WTC11 (cell line): Measurements from ENCODE around the gene PHLDB1. TPM values are rescaled to one million over a fixed set of nuclear protein-coding genes. Genes with fewer than 3 reads are reported as not detected.

Experiments used
- ATAC-seq: fragments of 200-7000 bp; cut with Tn5 transposase; 2 replicates; pipeline ENCODE4 v1.10.0; 2021; ENCODE audit warnings: mild to moderate bottlenecking, moderate library complexity
- CTCF ChIA-PET: fragments of 300-600 bp; sonication (Branson Sonifier 250); formaldehyde crosslinking; loops from one replicate; lab custom pipeline; 2021; ENCODE audit warnings: antibody characterized with exemption; lab: Charles Lee
- POLR2A ChIA-PET: fragments of 350-600 bp; sonication (Branson Sonifier 250); formaldehyde crosslinking; loops from one replicate; lab custom pipeline; 2021; ENCODE audit warnings: antibody characterized with exemption; lab: Charles Lee
- DNase-seq: peaks from one replicate; pipeline ENCODE4 v3.0.0; 2021; ENCODE audit warnings: low spot score
- H3K27ac Mint-ChIP-seq: 2 replicates; pipeline ENCODE4 v1.8.0; 2021; ENCODE audit warnings: mixed read lengths
- H3K27me3 Mint-ChIP-seq: 2 replicates; pipeline ENCODE4 v1.8.0; 2021; ENCODE audit warnings: low read depth, mild to moderate bottlenecking, moderate library complexity, mixed read lengths
- H3K36me3 Mint-ChIP-seq: 2 replicates; pipeline ENCODE4 v1.8.0; 2021; ENCODE audit warnings: mixed read lengths
- H3K4me1 Mint-ChIP-seq: 2 replicates; pipeline ENCODE4 v1.8.0; 2022; ENCODE audit warnings: mixed read lengths
- H3K4me3 Mint-ChIP-seq: 2 replicates; pipeline ENCODE4 v1.8.0; 2021; ENCODE audit warnings: mild to moderate bottlenecking, moderate library complexity, mixed read lengths
- H3K9me3 Mint-ChIP-seq: 2 replicates; pipeline ENCODE4 v1.8.0; 2021; ENCODE audit warnings: mixed read lengths
- AR ChIP-seq: fragments of 250-450 bp; sonication (Bioruptor Pico); IDR thresholded peaks from 2 replicates; pipeline ENCODE4 v1.9.0; 2021; ENCODE audit warnings: mild to moderate bottlenecking
- CREB1 ChIP-seq: sonication (generic); formaldehyde crosslinking; IDR thresholded peaks from 2 replicates; pipeline ENCODE4 v1.8.0; 2023; ENCODE audit warnings: mild to moderate bottlenecking, missing genetic modification reagents
- CREM ChIP-seq: sonication (generic); formaldehyde crosslinking; IDR thresholded peaks from 2 replicates; pipeline ENCODE4 v1.8.1; 2022; ENCODE audit warnings: mild to moderate bottlenecking, missing genetic modification reagents, moderate library complexity
- EMX1 ChIP-seq: fragments of 250-450 bp; sonication (Bioruptor Pico); IDR thresholded peaks from 2 replicates; pipeline ENCODE4 v1.8.0; 2021; ENCODE audit warnings: mild to moderate bottlenecking
- ESRRA ChIP-seq: sonication (generic); formaldehyde crosslinking; IDR thresholded peaks from 2 replicates; pipeline ENCODE4 v1.8.1; 2022; ENCODE audit warnings: mild to moderate bottlenecking, missing genetic modification reagents, borderline replicate concordance
- FOXJ3 ChIP-seq: sonication (generic); formaldehyde crosslinking; IDR thresholded peaks from 2 replicates; pipeline ENCODE4 v1.9.0; 2021; ENCODE audit warnings: missing genetic modification reagents, mild to moderate bottlenecking, borderline replicate concordance
- FOXK1 ChIP-seq: sonication (generic); formaldehyde crosslinking; IDR thresholded peaks from 2 replicates; pipeline ENCODE4 v1.8.0; 2022; ENCODE audit warnings: mild to moderate bottlenecking, moderate library complexity, missing genetic modification reagents
- HMGA2 ChIP-seq: fragments of 250-450 bp; sonication (Bioruptor Pico); IDR thresholded peaks from 2 replicates; pipeline ENCODE4 v1.4.0; 2021; ENCODE audit warnings: mild to moderate bottlenecking, moderate library complexity
- MYBL2 ChIP-seq: sonication (generic); formaldehyde crosslinking; IDR thresholded peaks from 2 replicates; pipeline ENCODE4 v1.8.1; 2023; ENCODE audit warnings: mild to moderate bottlenecking, moderate library complexity, missing genetic modification reagents
- NR1H2 ChIP-seq: sonication (generic); formaldehyde crosslinking; IDR thresholded peaks from 2 replicates; pipeline ENCODE4 v1.9.0; 2021; ENCODE audit warnings: mild to moderate bottlenecking, moderate library complexity, missing genetic modification reagents
- NR3C1 ChIP-seq: sonication (generic); formaldehyde crosslinking; conservative IDR thresholded peaks from 2 replicates; pipeline ENCODE4 v1.8.1; 2023; ENCODE audit warnings: low read depth, mild to moderate bottlenecking, missing genetic modification reagents
- OVOL2 ChIP-seq: fragments of 250-450 bp; sonication (Bioruptor Pico); IDR thresholded peaks from 2 replicates; pipeline ENCODE4 v1.9.0; 2021; ENCODE audit warnings: mild to moderate bottlenecking, borderline replicate concordance
- SMAD3 ChIP-seq: sonication (generic); formaldehyde crosslinking; IDR thresholded peaks from 2 replicates; pipeline ENCODE4 v1.8.0; 2022; ENCODE audit warnings: missing genetic modification reagents, mild to moderate bottlenecking, borderline replicate concordance
- ZBTB43 ChIP-seq: sonication (generic); formaldehyde crosslinking; IDR thresholded peaks from 2 replicates; pipeline ENCODE4 v1.8.1; 2023; ENCODE audit warnings: mild to moderate bottlenecking, missing genetic modification reagents
- ZNF232 ChIP-seq: sonication (generic); formaldehyde crosslinking; IDR thresholded peaks from 2 replicates; pipeline ENCODE4 v1.8.0; 2022; ENCODE audit warnings: mild to moderate bottlenecking, missing genetic modification reagents
- ZSCAN18 ChIP-seq: fragments of 250-450 bp; sonication (Bioruptor Pico); IDR thresholded peaks from 2 replicates; pipeline ENCODE4 v2.1.2; 2022; ENCODE audit warnings: mild to moderate bottlenecking, moderate library complexity
- total RNA-seq: library from RNA; stranded (reverse); gene quantifications from 3 replicates; pipeline ENCODE4 v1.2.3, GENCODE V29; 2021
- TF ChIP-seq, protein P1 (sequence below): sonication (generic); formaldehyde crosslinking; IDR thresholded peaks from 2 replicates; pipeline ENCODE4 v1.8.0; 2022; ENCODE audit warnings: mild to moderate bottlenecking, missing genetic modification reagents
- TF ChIP-seq, protein P2 (sequence below): sonication (generic); formaldehyde crosslinking; conservative IDR thresholded peaks from 2 replicates; pipeline ENCODE4 v1.8.1; 2022; ENCODE audit warnings: mild to moderate bottlenecking, missing genetic modification reagents
- TF ChIP-seq, protein P3 (sequence below): sonication (generic); formaldehyde crosslinking; IDR thresholded peaks from 2 replicates; pipeline ENCODE4 v1.8.0; 2022; ENCODE audit warnings: mild to moderate bottlenecking, missing genetic modification reagents
- TF ChIP-seq, protein P4 (sequence below): sonication (generic); formaldehyde crosslinking; IDR thresholded peaks from 2 replicates; pipeline ENCODE4 v1.8.0; 2022; ENCODE audit warnings: missing genetic modification reagents
- TF ChIP-seq, protein P5 (sequence below): fragments of 250-450 bp; sonication (Bioruptor Pico); IDR thresholded peaks from 2 replicates; pipeline ENCODE4 v1.9.0; 2021; ENCODE audit warnings: mild to moderate bottlenecking
- TF ChIP-seq, protein P6 (sequence below): fragments of 200-600 bp; IDR thresholded peaks from 2 replicates; pipeline ENCODE4 v1.8.0; 2022; ENCODE audit warnings: antibody characterized with exemption

PHLDB1 gene
- total RNA-seq, 1 experiment from 2014 or later = 83.1 TPM

DNA sequence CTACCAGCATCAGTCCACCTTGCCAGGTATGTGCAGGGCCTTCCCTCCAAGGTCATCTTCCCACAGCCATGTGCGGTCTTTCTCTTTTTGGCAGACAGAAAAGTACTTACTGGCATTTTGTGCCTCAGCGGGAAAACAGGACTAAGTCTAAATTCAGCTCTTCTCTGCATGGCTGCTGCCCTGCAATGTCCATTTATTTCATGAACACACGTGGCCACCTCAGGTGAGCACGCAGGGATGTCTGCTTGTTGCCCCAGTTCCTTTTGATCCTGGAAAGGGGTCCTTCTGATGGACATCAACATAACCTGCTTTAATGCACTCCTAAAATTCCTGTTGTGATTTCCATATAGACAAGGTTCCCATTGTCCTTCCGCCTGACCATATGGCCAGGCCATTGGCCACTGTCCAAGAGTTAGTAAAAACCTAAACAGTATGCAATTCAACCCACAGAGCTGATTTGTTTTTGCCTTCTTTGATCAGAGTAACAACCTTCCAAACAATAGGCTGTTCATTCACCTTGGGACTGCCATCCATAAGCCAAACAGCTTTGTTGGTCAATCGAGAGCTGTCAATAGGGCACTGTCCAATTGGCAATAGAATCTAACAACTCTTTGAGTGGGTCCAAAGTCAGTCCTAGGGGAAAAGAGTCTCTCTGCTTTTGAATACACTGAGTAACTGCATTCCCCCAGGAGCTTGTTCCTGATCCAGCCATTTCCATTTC is 66.1 kb downstream of the PHLDB1 start:
- Mint-ChIP-seq H3K4me1 (no peaks in the 10 kb centered on the region), H3K9me3 (peaks cover 40% of the 10 kb centered on the region), H3K36me3 (peaks cover 14% of the 10 kb centered on the region), H3K4me3 (no peak overlapping the region), H3K27ac (no peak overlapping the region), H3K27me3 (peaks cover 40% of the 10 kb centered on the region)
- ATAC-seq = no peak
- ChIA-PET POLR2A (no interaction called here), CTCF (interaction anchor here (1.0 kb wide), 1 partner anchor 14 kb away, joined by 3 read pairs; no protein-coding TSS in a partner anchor)
- no peak for DNase-seq
- TF ChIP-seq, protein P1, sequence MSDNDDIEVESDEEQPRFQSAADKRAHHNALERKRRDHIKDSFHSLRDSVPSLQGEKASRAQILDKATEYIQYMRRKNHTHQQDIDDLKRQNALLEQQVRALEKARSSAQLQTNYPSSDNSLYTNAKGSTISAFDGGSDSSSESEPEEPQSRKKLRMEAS (CRISPR knock-in tag) = no peak
- no peak for TF ChIP-seq ZNF232 (CRISPR knock-in tag)
- no peak for TF ChIP-seq AR
- no peak for TF ChIP-seq NR3C1
- TF ChIP-seq, protein P2, sequence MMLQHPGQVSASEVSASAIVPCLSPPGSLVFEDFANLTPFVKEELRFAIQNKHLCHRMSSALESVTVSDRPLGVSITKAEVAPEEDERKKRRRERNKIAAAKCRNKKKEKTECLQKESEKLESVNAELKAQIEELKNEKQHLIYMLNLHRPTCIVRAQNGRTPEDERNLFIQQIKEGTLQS = no peak
- no peak for TF ChIP-seq FOXK1 (CRISPR knock-in tag)
- no peak for TF ChIP-seq SMAD3 (CRISPR knock-in tag)
- no peak for TF ChIP-seq MYBL2 (CRISPR knock-in tag)
- TF ChIP-seq ESRRA = no peak
- TF ChIP-seq FOXJ3 (CRISPR knock-in tag) = no peak
- TF ChIP-seq, all 79 proteins: peak for 0

GRCh38 chr11:118674082-118674435 is 66.6 kb downstream of the PHLDB1 start:
- H3K27ac Mint-ChIP-seq = no peak overlapping the region
- no peak for DNase-seq
- CTCF ChIA-PET = interaction anchor here (1.0 kb wide), 1 partner anchor 15 kb away, joined by 3 read pairs; no protein-coding TSS in a partner anchor
- POLR2A ChIA-PET = no interaction called here
- no peak overlapping the region for H3K4me3 Mint-ChIP-seq
- no peak for TF ChIP-seq EMX1 (CRISPR knock-in tag)
- TF ChIP-seq, protein P3, sequence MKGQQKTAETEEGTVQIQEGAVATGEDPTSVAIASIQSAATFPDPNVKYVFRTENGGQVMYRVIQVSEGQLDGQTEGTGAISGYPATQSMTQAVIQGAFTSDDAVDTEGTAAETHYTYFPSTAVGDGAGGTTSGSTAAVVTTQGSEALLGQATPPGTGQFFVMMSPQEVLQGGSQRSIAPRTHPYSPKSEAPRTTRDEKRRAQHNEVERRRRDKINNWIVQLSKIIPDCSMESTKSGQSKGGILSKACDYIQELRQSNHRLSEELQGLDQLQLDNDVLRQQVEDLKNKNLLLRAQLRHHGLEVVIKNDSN (CRISPR knock-in tag) = no peak
- no peak for TF ChIP-seq MYBL2 (CRISPR knock-in tag)
- TF ChIP-seq, protein P4, sequence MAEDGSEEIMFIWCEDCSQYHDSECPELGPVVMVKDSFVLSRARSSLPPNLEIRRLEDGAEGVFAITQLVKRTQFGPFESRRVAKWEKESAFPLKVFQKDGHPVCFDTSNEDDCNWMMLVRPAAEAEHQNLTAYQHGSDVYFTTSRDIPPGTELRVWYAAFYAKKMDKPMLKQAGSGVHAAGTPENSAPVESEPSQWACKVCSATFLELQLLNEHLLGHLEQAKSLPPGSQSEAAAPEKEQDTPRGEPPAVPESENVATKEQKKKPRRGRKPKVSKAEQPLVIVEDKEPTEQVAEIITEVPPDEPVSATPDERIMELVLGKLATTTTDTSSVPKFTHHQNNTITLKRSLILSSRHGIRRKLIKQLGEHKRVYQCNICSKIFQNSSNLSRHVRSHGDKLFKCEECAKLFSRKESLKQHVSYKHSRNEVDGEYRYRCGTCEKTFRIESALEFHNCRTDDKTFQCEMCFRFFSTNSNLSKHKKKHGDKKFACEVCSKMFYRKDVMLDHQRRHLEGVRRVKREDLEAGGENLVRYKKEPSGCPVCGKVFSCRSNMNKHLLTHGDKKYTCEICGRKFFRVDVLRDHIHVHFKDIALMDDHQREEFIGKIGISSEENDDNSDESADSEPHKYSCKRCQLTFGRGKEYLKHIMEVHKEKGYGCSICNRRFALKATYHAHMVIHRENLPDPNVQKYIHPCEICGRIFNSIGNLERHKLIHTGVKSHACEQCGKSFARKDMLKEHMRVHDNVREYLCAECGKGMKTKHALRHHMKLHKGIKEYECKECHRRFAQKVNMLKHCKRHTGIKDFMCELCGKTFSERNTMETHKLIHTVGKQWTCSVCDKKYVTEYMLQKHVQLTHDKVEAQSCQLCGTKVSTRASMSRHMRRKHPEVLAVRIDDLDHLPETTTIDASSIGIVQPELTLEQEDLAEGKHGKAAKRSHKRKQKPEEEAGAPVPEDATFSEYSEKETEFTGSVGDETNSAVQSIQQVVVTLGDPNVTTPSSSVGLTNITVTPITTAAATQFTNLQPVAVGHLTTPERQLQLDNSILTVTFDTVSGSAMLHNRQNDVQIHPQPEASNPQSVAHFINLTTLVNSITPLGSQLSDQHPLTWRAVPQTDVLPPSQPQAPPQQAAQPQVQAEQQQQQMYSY (CRISPR knock-in tag) = no peak
- TF ChIP-seq ZSCAN18 (CRISPR knock-in tag) = no peak
- TF ChIP-seq NR1H2 (CRISPR knock-in tag) = no peak
- no peak for TF ChIP-seq CREB1 (CRISPR knock-in tag)
- TF ChIP-seq ZBTB43 (CRISPR knock-in tag) = no peak
- TF ChIP-seq OVOL2 (CRISPR knock-in tag) = no peak
- TF ChIP-seq HMGA2 (CRISPR knock-in tag) = no peak
- TF ChIP-seq, protein P5, sequence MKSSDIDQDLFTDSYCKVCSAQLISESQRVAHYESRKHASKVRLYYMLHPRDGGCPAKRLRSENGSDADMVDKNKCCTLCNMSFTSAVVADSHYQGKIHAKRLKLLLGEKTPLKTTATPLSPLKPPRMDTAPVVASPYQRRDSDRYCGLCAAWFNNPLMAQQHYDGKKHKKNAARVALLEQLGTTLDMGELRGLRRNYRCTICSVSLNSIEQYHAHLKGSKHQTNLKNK = no peak
- no peak for TF ChIP-seq CREM (CRISPR knock-in tag)
- TF ChIP-seq, protein P6, sequence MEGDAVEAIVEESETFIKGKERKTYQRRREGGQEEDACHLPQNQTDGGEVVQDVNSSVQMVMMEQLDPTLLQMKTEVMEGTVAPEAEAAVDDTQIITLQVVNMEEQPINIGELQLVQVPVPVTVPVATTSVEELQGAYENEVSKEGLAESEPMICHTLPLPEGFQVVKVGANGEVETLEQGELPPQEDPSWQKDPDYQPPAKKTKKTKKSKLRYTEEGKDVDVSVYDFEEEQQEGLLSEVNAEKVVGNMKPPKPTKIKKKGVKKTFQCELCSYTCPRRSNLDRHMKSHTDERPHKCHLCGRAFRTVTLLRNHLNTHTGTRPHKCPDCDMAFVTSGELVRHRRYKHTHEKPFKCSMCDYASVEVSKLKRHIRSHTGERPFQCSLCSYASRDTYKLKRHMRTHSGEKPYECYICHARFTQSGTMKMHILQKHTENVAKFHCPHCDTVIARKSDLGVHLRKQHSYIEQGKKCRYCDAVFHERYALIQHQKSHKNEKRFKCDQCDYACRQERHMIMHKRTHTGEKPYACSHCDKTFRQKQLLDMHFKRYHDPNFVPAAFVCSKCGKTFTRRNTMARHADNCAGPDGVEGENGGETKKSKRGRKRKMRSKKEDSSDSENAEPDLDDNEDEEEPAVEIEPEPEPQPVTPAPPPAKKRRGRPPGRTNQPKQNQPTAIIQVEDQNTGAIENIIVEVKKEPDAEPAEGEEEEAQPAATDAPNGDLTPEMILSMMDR = no peak
- peaks cover 14% of the 10 kb centered on the region for H3K36me3 Mint-ChIP-seq
- no peak for ATAC-seq
- peaks cover 37% of the 10 kb centered on the region for H3K27me3 Mint-ChIP-seq
- H3K9me3 Mint-ChIP-seq = peaks cover 40% of the 10 kb centered on the region
- peaks cover 4% of the 10 kb centered on the region for H3K4me1 Mint-ChIP-seq
